Smooth muscle cell (in vitro differentiated cells): ENCODE results near the gene TRPM4. TPM values are rescaled to one million over a fixed set of nuclear protein-coding genes. Genes with fewer than 3 reads are reported as not detected.
A peak's percentile ranks its signal among the peaks of the same experiment; 100 is the strongest.

Source experiments
- DNase-seq: peaks from one replicate; lab custom pipeline; 2025; ENCODE audit not compliant: unreplicated experiment; lab: John Stamatoyannopoulos, UW
- H2AFZ ChIP-seq: fragments of 200-600 bp; sonication (generic); 2 replicates; pipeline ENCODE4 v1.6.0; 2016; ENCODE audit warnings: antibody characterized with exemption, low read depth, mild to moderate bottlenecking
- H3F3A ChIP-seq: fragments of 200-600 bp; sonication (generic); 2 replicates; pipeline ENCODE4 v1.6.0; 2017; ENCODE audit warnings: antibody characterized with exemption, low read depth
- H3K27ac ChIP-seq: fragments of 200-600 bp; sonication (generic); 2 replicates; pipeline ENCODE4 v1.5.1; 2016; ENCODE audit warnings: low read depth, mild to moderate bottlenecking
- H3K27me3 ChIP-seq: fragments of 200-600 bp; sonication (generic); 2 replicates; pipeline ENCODE4 v1.6.1; 2016; ENCODE audit warnings: low read depth, mild to moderate bottlenecking
- H3K36me3 ChIP-seq: fragments of 200-600 bp; sonication (generic); 2 replicates; pipeline ENCODE4 v1.5.1; 2016; ENCODE audit warnings: low read depth
- H3K4me1 ChIP-seq: fragments of 200-600 bp; sonication (generic); 2 replicates; pipeline ENCODE4 v1.5.1; 2016; ENCODE audit warnings: low read depth
- H3K4me2 ChIP-seq: fragments of 200-600 bp; sonication (generic); 2 replicates; pipeline ENCODE4 v1.6.0; 2016; ENCODE audit warnings: mild to moderate bottlenecking
- H3K4me3 ChIP-seq: fragments of 200-600 bp; sonication (generic); 2 replicates; pipeline ENCODE4 v1.5.1; 2016; ENCODE audit warnings: mild to moderate bottlenecking
- H3K79me2 ChIP-seq: fragments of 200-600 bp; sonication (generic); 2 replicates; pipeline ENCODE4 v1.6.0; 2016; ENCODE audit warnings: low read depth, mild to moderate bottlenecking
- H3K9ac ChIP-seq: fragments of 200-600 bp; sonication (generic); 2 replicates; pipeline ENCODE4 v1.6.0; 2016; ENCODE audit warnings: low read depth
- H3K9me3 ChIP-seq: fragments of 200-600 bp; sonication (generic); replicated peaks from 2 replicates; pipeline ENCODE4 v1.5.1; 2016; ENCODE audit warnings: low read depth
- H4K20me1 ChIP-seq: fragments of 200-600 bp; sonication (generic); 2 replicates; pipeline ENCODE4 v1.6.0; 2016; ENCODE audit warnings: low read depth
- CTCF ChIP-seq: fragments of 200-600 bp; sonication (generic); IDR thresholded peaks from 2 replicates; pipeline ENCODE4 v1.5.1; 2017; ENCODE audit warnings: borderline replicate concordance, mild to moderate bottlenecking, antibody characterized with exemption; ENCODE audit not compliant: insufficient read depth, poor library complexity, severe bottlenecking
- WGBS: methylation state at CpG from one replicate; pipeline ENCODE4 v1.1.7; 2016; ENCODE audit warnings: low lambda C conversion rate; 5-methylcytosine and 5-hydroxymethylcytosine counted together
- polyA plus RNA-seq: library from polyadenylated mRNA; unstranded; fragments of >200 nt; fragmentation: Nextera tagmentation; extraction: Ambion mirVana; gene quantifications from 2 replicates; pipeline ENCODE4 v1.2.1, GENCODE V29; 2016
- total RNA-seq: library from RNA; depleted of rRNA; stranded (reverse); fragments of >200 nt; gene quantifications from 2 replicates; pipeline ENCODE4 v1.2.3, GENCODE V29; 2014

Gene TRPM4
- total and polyA plus RNA-seq, 2 experiments from 2014 or later: 27.7 to 32.1 TPM

- no peak overlapping the region for H3K9ac ChIP-seq
- no peaks in the 10 kb centered on the region for H3K9me3 ChIP-seq
- H3K4me3 ChIP-seq: peak overlapping the region; percentile 47
- DNase-seq: peak; percentile 93
- H4K20me1 ChIP-seq: no peaks in the 10 kb centered on the region
- TF ChIP-seq CTCF: no peak
- H3K27ac ChIP-seq: no peak overlapping the region
- H3K79me2 ChIP-seq: no peaks in the 10 kb centered on the region
- H3K4me2 ChIP-seq: peak overlapping the region; percentile 82
- H2AFZ ChIP-seq: peak overlapping the region; percentile 42
- no peaks in the 10 kb centered on the region for H3K36me3 ChIP-seq
- H3F3A ChIP-seq: no peaks in the 10 kb centered on the region
- no peaks in the 10 kb centered on the region for H3K4me1 ChIP-seq
- H3K27me3 ChIP-seq: no peaks in the 10 kb centered on the region
- WGBS: 11% methylated on average over 34 of the region's 63 CpGs
Observed at GRCh38 chr19:49127674-49128544, 29.7 kb upstream of the TRPM4 start.

- H4K20me1 ChIP-seq: no peaks in the 10 kb centered on the region
- H3K36me3 ChIP-seq: no peaks in the 10 kb centered on the region
- no peak overlapping the region for H3K9ac ChIP-seq
- H3K27me3 ChIP-seq: no peaks in the 10 kb centered on the region
- H3K9me3 ChIP-seq: no peaks in the 10 kb centered on the region
- H2AFZ ChIP-seq: peak overlapping the region; percentile 42
- H3K27ac ChIP-seq: no peak overlapping the region
- TF ChIP-seq CTCF: no peak
- peak overlapping the region; percentile 82 for H3K4me2 ChIP-seq
- WGBS: 73% methylated on average over 15 of the region's 15 CpGs
- H3K4me3 ChIP-seq: peak overlapping the region; percentile 47
- H3K79me2 ChIP-seq: no peaks in the 10 kb centered on the region
- H3K4me1 ChIP-seq: no peaks in the 10 kb centered on the region
- no peak for DNase-seq
- H3F3A ChIP-seq: no peaks in the 10 kb centered on the region
Observed at GRCh38 chr19:49128545-49129237, 28.9 kb upstream of the TRPM4 start.

- no peak for TF ChIP-seq CTCF
- H3K4me2 ChIP-seq: peak overlapping the region; percentile 82
- no peaks in the 10 kb centered on the region for H3K36me3 ChIP-seq
- H3K9me3 ChIP-seq: no peaks in the 10 kb centered on the region
- no peak overlapping the region for H3K27ac ChIP-seq
- no peak for DNase-seq
- no peak overlapping the region for H3K4me3 ChIP-seq
- no peaks in the 10 kb centered on the region for H3K79me2 ChIP-seq
- no peaks in the 10 kb centered on the region for H3K27me3 ChIP-seq
- H3K9ac ChIP-seq: no peak overlapping the region
- no peak overlapping the region for H2AFZ ChIP-seq
- no peaks in the 10 kb centered on the region for H4K20me1 ChIP-seq
- H3F3A ChIP-seq: no peaks in the 10 kb centered on the region
- H3K4me1 ChIP-seq: no peaks in the 10 kb centered on the region
- WGBS: 48% methylated on average over 16 of the region's 16 CpGs
Observed at GRCh38 chr19:49129238-49129583, 28.4 kb upstream of the TRPM4 start.
